Duodenal mucosa (tissue), 2 donors: ENCODE measurements around the gene TMEM100.

Source experiments
- H3K27ac ChIP-seq: one replicate; pipeline ENCODE4 v1.7.0; 2013; ENCODE audit warnings: low read depth, low read length
- H3K27me3 ChIP-seq, 2 donors: one replicate each; pipeline ENCODE4 v1.7.0; 2013; ENCODE audit warnings: low read length in 2 of 2, control low read depth in 1 of 2; ENCODE audit not compliant: insufficient read depth in 2 of 2, control insufficient read depth in 1 of 2
- H3K36me3 ChIP-seq, 2 donors: one replicate each; pipeline ENCODE4 v1.7.0; 2013; ENCODE audit warnings: low read length in 2 of 2, control low read depth in 1 of 2; ENCODE audit not compliant: insufficient read depth in 2 of 2, control insufficient read depth in 1 of 2
- H3K4me1 ChIP-seq, 2 donors: one replicate each; pipeline ENCODE4 v1.7.0; 2013; ENCODE audit warnings: low read length in 2 of 2, control low read depth in 1 of 2; ENCODE audit not compliant: insufficient read depth in 2 of 2, control insufficient read depth in 1 of 2
- H3K4me3 ChIP-seq, 2 donors: one replicate each; pipeline ENCODE4 v1.7.0; 2013; ENCODE audit warnings: low read length in 2 of 2, low read depth in 1 of 2
- H3K9ac ChIP-seq, 2 donors: one replicate each; pipeline ENCODE4 v1.7.0; 2013; ENCODE audit warnings: low read length in 2 of 2, low read depth in 1 of 2
- H3K9me3 ChIP-seq, 2 donors: one replicate each; pipeline ENCODE4 v1.7.0; 2013; ENCODE audit warnings: low read length in 2 of 2, control low read depth in 1 of 2; ENCODE audit not compliant: control insufficient read depth in 1 of 2

TMEM100 gene

DNA sequence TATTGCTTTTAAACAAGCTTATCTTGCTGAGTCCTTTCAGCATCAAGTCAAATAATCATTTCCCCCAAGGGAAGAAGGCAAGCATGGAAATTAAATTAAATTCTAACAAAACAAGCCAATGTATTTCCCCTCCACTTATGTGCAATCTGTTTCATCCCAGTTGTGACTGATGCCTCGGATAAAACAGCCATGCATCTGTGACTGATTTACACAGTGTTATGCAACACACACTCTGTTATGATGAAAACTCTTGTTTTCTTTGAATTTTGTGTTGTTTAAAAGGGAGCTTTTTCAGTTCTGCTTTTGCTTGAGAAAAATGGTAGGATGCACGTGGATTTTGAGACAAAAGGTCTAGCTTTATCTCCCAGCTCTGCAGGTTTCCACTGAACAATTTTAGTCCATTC is 32.6 kb downstream of the TMEM100 start:
- no peaks in the 10 kb centered on the region for H3K9me3 ChIP-seq
- no peaks in the 10 kb centered on the region for H3K4me1 ChIP-seq
- no peak overlapping the region for H3K4me3 ChIP-seq
- H3K36me3 ChIP-seq = no peaks in the 10 kb centered on the region
- no peaks in the 10 kb centered on the region for H3K27me3 ChIP-seq
- H3K27ac ChIP-seq = no peak overlapping the region
- no peak overlapping the region for H3K9ac ChIP-seq

DNA sequence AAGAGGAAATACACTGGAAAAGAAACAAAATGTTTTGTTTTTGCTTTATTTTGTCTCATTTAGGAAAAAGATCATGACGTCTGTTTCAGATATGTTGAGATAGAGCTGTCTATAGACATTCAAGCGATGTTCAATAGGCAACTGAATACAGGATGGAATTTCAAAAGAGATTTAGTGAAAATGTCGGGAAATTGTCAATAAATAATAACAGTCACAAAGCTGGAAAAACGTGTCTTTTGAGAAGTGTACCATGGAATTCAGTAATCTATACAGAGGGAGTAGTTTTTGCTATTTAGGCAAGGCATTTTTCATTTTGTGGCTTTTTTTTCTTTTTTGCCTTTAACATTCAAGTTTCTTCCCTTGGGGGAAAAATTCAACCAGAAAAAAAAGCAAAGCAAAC is 33.0 kb downstream of the TMEM100 start:
- no peaks in the 10 kb centered on the region for H3K9me3 ChIP-seq
- H3K9ac ChIP-seq = no peak overlapping the region
- no peak overlapping the region for H3K27ac ChIP-seq
- H3K4me3 ChIP-seq = no peak overlapping the region
- no peaks in the 10 kb centered on the region for H3K27me3 ChIP-seq
- no peaks in the 10 kb centered on the region for H3K4me1 ChIP-seq
- H3K36me3 ChIP-seq = no peaks in the 10 kb centered on the region

DNA sequence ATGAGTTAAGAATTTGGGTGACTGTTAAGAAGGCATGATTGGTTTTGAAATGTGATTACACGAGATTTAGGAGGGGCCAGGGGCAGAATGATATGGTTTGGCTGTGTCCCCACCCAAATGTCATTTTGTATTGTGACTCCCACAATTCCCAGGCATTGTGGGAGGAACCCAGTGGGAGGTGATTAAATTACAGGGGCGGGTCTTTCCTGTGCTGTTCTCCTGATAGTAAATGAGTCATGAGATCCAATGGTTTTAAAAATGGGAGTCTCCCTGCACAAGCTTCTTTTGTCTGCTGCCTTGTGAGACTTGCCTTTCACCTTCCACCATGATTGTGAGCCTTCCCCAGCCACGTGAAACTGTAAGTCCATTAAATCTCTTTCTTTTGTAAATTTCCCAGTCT is 34.6 kb downstream of the TMEM100 start:
- H3K36me3 ChIP-seq = no peaks in the 10 kb centered on the region
- H3K9me3 ChIP-seq = no peaks in the 10 kb centered on the region
- H3K4me1 ChIP-seq = no peaks in the 10 kb centered on the region
- no peak overlapping the region for H3K27ac ChIP-seq
- H3K27me3 ChIP-seq = no peaks in the 10 kb centered on the region
- no peak overlapping the region for H3K4me3 ChIP-seq
- no peak overlapping the region for H3K9ac ChIP-seq

DNA sequence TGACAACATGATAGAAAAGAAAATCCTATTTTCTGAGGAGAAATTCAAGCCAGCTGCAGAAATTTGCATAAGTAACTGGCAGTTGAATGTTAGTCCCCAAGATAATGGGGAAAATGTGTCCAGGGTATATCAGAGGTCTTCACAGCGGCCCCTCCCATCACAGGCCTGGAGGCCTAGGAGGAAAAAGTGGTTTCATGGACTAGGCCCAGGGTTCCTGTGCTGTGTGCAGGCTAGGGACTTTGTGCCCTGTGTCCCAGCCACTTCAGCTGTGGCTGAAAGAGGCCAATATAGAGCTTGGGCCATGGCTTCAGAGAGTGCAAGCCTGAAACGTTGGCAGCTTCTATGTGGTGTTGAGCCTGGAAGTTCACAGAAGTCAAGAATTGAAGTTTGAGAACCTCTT is 35.6 kb downstream of the TMEM100 start:
- no peak overlapping the region for H3K27ac ChIP-seq
- H3K4me1 ChIP-seq = no peaks in the 10 kb centered on the region
- H3K36me3 ChIP-seq = no peaks in the 10 kb centered on the region
- H3K4me3 ChIP-seq = no peak overlapping the region
- no peaks in the 10 kb centered on the region for H3K9me3 ChIP-seq
- peaks cover 0 to 3% of the 10 kb centered on the region in 2 donors for H3K27me3 ChIP-seq
- no peak overlapping the region for H3K9ac ChIP-seq

DNA sequence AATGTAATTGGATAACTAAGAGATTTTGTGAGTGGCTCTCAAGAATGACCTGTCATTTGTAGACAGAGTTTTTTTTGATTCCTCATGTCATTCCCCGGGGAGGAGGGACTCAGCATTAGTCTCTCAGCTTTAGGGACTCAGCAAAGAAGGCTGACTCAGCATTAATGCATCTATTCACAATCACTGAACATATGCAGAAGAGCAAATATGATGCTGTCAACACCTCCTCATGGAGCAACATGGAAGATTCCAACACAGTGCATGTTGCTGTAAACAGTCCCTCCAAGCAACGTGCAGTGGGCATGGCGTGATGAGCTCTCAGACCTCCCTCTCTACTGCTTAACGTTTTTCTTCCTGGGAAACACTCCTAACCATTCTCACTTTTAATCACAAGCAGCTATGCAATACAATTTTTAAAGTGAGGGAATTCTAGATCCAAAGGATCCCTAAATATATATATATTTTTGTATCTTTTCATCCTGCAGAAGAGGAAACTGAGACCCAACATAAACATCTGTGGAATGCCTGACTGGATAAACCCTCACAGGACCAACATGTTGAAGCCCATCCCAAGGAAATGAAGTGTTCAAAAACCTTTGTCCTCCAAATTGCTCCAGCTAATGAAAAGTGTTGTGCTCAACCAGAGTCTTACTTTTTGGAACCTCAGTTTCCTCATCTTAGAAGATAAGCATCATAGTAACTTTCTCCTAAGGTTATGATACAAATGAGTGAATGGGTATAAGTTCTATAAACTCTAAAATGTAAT is 38.9 kb downstream of the TMEM100 start:
- Histone ChIP-seq H3K4me1 (no peaks in the 10 kb centered on the region), H3K4me3 (no peak overlapping the region), H3K9me3 (no peaks in the 10 kb centered on the region), H3K27ac (no peak overlapping the region), H3K9ac (no peak overlapping the region), H3K27me3 (peaks cover 0 to 3% of the 10 kb centered on the region in 2 donors), H3K36me3 (no peaks in the 10 kb centered on the region)

DNA sequence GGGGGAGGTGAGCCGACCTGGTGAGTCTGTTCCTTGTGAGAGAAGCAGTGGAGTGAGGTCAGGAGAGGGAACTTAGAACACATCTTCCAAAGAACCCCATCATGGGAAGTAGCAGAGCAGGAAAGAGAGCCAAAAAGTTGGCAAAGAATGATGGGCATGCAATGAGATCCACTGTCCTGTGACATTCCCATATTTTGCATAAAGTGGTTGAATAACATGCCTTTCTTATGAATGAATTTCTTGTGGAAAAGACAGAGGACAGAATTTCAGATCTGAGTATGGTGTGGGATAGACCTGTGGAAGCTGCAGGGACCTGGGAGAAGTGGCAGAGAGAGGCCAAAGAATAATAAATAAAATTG is 41.3 kb downstream of the TMEM100 start:
- Histone ChIP-seq H3K27me3 (peaks cover 0 to 3% of the 10 kb centered on the region in 2 donors), H3K36me3 (no peaks in the 10 kb centered on the region), H3K4me1 (no peaks in the 10 kb centered on the region), H3K9me3 (no peaks in the 10 kb centered on the region), H3K27ac (no peak overlapping the region), H3K9ac (no peak overlapping the region), H3K4me3 (no peak overlapping the region)

DNA sequence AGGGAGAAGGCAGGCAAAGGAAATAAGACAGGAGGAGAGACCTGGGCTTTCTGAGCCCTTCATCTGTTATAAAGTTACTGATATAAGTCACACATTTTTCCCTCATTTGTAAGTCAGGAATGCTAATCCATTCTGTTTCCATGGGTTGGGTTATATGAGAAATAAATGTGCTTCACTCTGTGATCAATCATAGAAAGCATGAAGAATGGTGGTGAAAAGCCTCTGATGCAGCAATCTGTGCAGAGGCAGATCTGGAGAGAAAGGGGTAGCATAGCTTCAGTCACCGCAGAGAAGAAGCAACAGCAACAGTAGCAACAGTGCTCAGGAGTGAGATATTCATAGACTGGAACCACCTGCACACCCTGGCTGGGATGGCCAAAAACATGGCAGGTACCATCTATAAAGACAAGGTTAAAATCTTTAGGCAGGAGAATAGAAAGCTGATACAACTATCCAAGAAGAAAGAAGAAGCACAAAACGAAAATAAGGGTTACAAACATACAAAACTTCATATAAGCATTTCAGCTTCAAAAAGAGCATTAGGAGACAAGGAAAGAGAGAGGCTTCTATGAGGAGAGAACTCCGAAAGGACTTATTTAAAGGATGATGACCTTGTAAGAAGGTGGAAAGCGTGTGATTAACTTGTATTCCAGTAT is 41.9 kb downstream of the TMEM100 start:
- Histone ChIP-seq H3K27ac (no peak overlapping the region), H3K4me3 (no peak overlapping the region), H3K9ac (no peak overlapping the region), H3K36me3 (no peaks in the 10 kb centered on the region), H3K4me1 (no peaks in the 10 kb centered on the region), H3K9me3 (no peaks in the 10 kb centered on the region), H3K27me3 (peaks cover 0 to 3% of the 10 kb centered on the region in 2 donors)

DNA sequence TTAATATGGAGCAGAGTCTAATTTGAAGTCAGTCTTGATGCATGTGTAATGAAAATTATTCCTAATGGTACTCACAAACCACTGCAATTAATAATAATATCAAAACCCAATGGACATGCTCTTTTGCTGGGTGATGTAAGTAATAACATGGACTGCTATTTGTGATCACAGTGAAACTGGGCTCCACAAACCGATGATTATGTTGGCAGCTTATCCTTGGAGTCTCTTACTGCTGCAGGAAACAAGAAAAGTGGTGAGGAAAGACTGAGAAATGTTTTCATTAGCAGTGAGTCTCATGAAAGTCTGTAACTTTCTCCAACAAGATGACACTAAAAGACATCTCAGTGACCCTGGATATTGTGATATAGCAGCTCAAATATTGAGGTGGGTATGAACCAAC is 45.2 kb downstream of the TMEM100 start:
- Histone ChIP-seq H3K27ac (no peak overlapping the region), H3K9ac (no peak overlapping the region), H3K4me3 (no peak overlapping the region), H3K4me1 (no peaks in the 10 kb centered on the region), H3K9me3 (no peaks in the 10 kb centered on the region), H3K36me3 (no peaks in the 10 kb centered on the region), H3K27me3 (no peaks in the 10 kb centered on the region)

DNA sequence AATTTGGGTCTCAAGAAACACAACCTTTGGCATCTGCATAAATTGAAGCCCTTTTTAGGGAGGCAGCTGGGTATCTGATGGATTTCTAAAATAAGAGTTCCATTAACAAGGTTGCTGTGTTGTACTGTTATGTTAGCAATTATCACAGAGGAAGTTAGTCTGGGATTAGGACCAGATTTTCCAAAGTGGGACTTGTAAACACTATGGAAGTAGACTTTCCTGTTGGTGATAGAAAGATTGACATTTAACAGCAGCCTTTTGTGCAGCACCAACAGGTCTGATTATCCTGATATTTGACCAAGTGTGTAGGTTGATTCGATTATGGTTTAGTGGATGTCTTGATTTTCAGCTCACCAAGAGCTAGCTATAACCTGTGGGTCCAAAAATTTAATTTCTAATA is 46.4 kb downstream of the TMEM100 start:
- Histone ChIP-seq H3K9me3 (no peaks in the 10 kb centered on the region), H3K4me1 (no peaks in the 10 kb centered on the region), H3K27me3 (no peaks in the 10 kb centered on the region), H3K4me3 (no peak overlapping the region), H3K27ac (no peak overlapping the region), H3K36me3 (no peaks in the 10 kb centered on the region), H3K9ac (no peak overlapping the region)

DNA sequence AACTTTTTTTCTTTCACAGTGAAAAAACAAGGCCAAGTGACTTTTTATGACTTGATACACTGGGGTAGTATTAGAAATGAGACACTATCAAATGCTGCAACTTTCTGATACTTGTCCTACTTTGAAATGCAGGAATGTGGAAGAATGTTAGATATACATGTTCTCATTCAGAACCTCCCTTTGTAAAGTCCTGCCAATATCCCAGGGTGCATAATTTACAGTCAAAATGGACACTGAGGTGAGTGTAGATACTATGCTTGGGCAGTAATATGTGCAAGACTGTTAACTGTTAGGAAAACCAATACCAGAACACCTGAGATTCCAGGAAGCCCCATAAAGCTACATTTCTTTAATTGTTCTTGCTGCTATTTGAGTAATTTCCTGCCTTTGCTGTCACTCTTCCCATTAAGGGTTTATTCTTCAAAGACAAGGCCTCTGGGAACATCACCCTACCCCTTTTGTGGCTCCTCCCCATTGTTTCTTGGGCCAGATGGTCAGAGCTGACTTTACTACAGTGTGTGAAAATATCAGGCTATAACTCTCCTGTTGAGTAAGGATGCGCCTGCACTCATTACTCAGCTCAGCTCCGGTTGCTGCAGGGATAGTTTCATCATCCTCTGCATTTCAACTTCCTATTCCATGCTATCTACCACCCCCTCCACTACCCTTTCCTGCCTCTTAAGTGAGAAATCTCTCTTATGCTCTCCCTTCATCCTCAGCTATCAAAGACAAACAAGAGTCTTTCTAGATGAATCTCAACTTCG is 48.7 kb downstream of the TMEM100 start:
- Histone ChIP-seq H3K4me1 (no peaks in the 10 kb centered on the region), H3K27ac (no peak overlapping the region), H3K9ac (no peak overlapping the region), H3K27me3 (no peaks in the 10 kb centered on the region), H3K9me3 (no peaks in the 10 kb centered on the region), H3K36me3 (no peaks in the 10 kb centered on the region), H3K4me3 (no peak overlapping the region)
